HL-60/S4 (cell line): ENCODE data around the gene AP1G1.
"Not testable (repeated sequence)": the region's sequence is repeated elsewhere in the genome, so short reads cannot be mapped to it uniquely, and the experiment has no call there.

Experiments
- in situ Hi-C: fragments of 300-500 bp; cut with MboI; formaldehyde crosslinking; loops from 2 replicates; pipeline ENCODE4 v1.14.3; 2022; ENCODE audit warnings: low sequenced_read_pairs

AP1G1 gene

DNA sequence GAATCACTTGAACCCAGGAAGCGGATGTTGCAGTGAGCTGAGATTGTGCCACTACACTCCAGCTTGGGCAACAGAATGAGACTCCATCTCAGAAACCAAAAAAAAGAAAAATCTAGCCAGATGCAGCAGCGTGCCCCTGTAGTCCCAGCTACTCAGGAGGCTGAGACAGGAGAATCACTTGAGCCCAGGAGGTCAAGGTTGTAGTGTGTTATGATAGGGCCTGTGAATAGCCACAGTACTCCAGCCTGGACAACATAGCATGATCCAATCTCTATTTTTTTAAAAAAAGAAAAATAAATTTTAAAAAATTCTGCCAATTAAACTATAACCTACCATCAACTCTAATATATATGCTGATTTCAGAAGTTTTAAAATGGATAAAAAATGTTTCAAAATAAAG, 99.9 kb downstream of the AP1G1 start:
- in situ Hi-C loops, result no loop called here

DNA sequence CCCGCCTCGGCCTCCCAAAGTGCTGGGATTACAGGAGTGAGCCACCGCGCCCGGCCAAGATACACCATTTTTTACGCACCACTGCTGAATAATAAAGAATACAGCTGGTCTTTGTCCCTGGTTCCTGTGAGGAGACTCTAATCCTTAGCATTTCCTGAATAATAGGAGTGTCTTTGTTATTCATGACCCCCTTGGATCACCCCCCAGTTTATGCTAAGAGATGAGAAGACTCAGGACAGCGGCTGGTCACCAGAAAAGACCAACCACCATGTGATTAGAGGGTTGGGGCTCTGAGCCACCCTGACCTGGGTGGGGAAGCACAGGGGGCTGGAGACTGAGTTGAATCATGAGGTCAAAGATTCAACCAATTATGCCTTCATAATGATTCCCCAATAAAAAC, 101.4 kb downstream of the AP1G1 start:
- in situ Hi-C loops, result no loop called here

DNA sequence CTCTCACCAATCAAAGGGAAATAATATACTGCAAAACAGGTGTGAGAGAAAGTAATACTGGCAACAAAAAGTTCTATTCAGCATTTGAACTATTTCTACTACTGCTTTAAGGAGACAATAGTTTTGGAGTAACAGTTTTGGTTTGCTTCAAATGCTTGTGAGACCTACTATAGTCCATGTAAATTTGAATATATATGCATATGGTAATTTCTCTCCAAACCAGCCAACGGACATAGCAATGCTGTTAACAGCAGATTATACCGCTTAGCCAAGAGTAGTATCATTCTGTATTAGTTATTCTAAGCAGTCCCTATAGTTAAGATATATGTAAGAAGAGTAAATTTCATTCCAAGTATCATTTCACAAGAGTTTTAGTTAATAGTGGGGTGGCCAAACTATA, 102.6 kb downstream of the AP1G1 start:
- in situ Hi-C loops, result no loop called here

DNA sequence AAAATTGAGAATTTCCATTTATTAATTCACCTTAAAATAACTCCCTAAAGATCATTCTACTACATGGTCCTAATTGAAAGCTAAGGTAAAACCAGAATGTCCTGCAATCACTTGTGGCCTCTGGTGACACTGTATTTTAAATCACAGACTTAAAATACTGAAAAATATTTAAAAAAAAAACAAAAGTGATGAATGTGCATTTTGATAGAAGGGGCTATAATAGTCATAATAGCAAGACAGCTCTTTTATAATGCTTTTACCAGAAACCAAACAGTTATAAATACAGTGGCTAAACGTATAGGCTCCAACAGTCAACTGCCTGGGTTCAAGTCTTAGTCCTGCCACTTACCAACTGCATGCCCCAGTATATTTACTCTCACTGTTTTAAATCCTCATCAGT, 105.3 kb downstream of the AP1G1 start:
- in situ Hi-C loops, result no loop called here

DNA sequence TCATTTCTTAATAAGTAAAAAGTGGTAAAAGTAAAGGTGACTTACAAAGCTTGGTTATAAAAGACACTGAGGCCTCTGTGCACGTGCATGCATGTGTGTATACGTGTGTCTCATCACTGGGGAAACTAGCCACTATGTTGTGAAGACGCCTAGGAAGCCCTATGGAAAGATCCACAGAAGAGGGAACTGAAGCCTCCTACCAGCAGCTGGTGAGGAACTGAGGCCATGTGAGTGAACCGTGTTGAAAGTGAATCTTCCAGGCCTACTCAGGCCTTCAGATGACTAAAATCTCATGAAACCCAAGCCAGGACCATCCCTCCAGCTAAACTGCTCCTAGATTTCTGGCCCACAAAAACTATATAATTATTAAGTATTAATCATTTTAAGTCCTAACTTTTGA, 107.8 kb downstream of the AP1G1 start:
- in situ Hi-C loops, result no loop called here

DNA sequence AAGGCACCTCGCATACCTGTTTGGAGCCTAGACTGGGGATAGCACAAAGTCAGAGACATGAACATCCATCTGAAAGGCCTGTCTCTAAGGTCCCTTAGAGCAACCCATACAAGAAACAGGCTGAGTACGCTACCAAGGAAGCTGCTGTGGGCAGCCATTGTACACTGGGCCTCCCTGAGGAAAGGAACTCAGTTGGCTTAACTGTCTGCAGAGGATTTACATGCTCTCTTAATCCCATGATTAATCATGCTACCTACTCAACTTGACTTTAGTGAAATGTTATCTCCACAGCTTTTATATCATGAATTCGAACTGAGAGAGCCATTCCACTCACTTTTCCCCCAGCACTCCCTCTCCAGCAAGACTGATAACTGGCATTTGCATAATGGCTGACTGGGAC, 110.1 kb downstream of the AP1G1 start:
- in situ Hi-C loops, result no loop called here

DNA sequence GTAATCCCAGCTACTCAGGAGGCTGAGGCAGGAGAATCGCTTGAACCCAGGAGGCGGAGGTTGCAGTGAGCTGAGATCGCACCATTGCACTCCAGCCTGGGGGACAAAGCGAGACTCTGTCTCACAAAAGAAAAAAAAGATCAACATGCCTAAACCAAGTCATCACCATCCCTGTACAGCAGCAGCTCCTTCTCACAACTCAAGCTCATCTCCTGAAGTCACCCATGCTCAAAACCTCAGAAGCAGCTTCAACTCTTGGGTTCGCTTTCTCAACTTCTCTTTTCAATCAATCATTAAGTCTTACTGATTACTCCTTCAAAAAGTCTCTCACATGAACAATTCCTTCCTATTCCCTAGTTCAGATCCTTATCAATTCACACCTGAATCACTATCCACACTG, 115.5 kb downstream of the AP1G1 start:
- in situ Hi-C loops, result no loop called here

DNA sequence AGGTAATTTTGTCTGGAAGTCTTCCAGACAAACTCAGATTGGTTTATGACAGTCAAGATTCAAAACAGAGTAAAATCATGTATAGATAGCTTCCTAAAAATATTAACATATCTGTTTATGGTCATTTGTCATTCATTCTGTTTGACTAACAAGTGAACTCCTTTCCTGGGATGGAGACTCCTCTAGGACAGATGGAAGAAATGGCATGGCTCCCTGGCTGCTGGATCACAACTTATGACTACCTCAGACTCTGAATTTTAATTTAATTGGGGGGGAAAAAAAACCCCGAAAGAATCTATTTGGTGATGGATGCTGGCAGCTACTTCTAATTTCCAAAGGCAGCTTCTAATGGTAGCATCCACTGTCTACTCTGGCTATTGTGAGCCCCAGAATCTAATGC, 118.7 kb downstream of the AP1G1 start:
- in situ Hi-C loops, result no loop called here

DNA sequence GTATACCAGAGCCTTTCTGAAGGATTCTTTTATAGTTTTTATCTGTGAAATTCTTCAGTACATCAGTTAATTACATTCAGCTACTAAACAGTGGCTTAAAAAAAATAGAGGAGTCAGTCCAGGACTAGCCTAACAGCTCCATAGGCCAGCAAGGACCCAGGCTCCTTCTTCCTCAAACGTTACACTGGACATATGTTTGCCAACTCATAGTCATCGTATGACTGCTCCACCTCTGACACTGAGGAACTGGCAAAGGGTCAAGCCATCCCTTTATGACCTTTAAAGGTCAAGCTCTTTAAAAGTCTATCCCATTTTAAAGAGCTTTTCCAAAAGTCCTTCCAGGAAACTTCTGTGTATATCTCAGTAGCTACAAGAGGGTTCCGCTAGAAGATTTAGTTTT, 120.8 kb downstream of the AP1G1 start:
- in situ Hi-C loops, result no loop called here

DNA sequence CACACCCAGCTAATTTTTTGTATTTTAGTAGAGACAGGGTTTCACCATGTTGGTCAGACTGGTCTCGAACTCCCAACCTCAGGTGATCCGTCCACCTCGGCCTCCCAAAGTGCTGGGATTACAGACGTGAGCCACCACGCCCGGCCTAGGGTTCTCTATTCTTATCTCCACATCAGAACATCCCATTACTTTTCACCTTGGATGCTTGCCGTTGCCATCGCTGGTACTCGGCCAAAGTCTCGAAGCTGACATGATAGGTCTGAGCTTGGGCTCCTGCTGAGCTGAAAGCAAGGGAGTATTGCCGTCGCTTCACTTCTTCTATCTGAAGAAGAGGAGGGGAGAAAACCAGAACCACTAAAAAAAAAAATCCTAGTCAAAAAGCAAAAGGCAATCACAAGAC, 124.4 kb downstream of the AP1G1 start:
- in situ Hi-C loops, result not testable (repeated sequence)

DNA sequence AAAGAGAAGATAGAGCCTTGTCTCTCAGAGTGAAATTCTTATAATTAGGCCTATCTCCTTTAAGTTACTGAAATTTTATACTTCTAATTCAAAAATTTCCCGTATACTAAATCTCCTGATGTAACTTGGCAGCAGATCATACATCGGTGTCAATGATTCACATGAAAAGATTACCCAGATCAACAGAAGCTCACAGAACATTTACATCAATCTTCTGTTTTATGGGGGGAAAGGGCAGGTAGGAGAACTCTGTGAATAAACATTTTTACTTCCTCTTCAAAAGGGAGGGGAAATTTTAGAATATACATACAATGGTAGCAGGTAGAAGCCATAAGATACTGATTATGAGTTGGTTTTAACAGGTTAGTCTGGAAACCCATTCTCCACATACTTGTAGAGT, 127.3 kb downstream of the AP1G1 start:
- in situ Hi-C loops, result no loop called here
